ENCODE measurements around the gene AP3B2. TPM values are rescaled to one million over a fixed set of nuclear protein-coding genes. Genes with fewer than 3 reads are reported as not detected.

The AP3B2 gene, protein sequence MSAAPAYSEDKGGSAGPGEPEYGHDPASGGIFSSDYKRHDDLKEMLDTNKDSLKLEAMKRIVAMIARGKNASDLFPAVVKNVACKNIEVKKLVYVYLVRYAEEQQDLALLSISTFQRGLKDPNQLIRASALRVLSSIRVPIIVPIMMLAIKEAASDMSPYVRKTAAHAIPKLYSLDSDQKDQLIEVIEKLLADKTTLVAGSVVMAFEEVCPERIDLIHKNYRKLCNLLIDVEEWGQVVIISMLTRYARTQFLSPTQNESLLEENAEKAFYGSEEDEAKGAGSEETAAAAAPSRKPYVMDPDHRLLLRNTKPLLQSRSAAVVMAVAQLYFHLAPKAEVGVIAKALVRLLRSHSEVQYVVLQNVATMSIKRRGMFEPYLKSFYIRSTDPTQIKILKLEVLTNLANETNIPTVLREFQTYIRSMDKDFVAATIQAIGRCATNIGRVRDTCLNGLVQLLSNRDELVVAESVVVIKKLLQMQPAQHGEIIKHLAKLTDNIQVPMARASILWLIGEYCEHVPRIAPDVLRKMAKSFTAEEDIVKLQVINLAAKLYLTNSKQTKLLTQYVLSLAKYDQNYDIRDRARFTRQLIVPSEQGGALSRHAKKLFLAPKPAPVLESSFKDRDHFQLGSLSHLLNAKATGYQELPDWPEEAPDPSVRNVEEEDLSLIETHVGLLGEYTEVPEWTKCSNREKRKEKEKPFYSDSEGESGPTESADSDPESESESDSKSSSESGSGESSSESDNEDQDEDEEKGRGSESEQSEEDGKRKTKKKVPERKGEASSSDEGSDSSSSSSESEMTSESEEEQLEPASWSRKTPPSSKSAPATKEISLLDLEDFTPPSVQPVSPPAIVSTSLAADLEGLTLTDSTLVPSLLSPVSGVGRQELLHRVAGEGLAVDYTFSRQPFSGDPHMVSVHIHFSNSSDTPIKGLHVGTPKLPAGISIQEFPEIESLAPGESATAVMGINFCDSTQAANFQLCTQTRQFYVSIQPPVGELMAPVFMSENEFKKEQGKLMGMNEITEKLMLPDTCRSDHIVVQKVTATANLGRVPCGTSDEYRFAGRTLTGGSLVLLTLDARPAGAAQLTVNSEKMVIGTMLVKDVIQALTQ
- total RNA-seq (not detected in 2 replicates), polyA plus RNA-seq (not detected in 2 replicates), polyA minus RNA-seq (not detected in 2 replicates), Bru-seq, nascent RNA (percentile 5 among the genes with signal in this experiment), BruChase-seq, experiment 1, labeled RNA remaining after a 6-hour chase (percentile 13 among the genes with signal in this experiment), BruChase-seq, experiment 2, labeled RNA remaining after a 2-hour chase (percentile 6 among the genes with signal in this experiment)
- polyA plus RNA-seq (2011; cell fraction: cytosol; rRNA removed), result not detected in 2 replicates
- 0.30 TPM in 1 of 2 replicates, not detected in the other for polyA plus RNA-seq (2011; cell fraction: nucleus; rRNA removed)
- polyA plus RNA-seq (2012), result not detected in 2 replicates
- not detected for polyA minus RNA-seq (2011; cell fraction: cytosol; rRNA and poly(A)+ RNA removed)
- polyA minus RNA-seq (2011; cell fraction: nucleus; rRNA and poly(A)+ RNA removed), result not detected in 2 replicates
- long read RNA-seq, result 0 reads

DNA sequence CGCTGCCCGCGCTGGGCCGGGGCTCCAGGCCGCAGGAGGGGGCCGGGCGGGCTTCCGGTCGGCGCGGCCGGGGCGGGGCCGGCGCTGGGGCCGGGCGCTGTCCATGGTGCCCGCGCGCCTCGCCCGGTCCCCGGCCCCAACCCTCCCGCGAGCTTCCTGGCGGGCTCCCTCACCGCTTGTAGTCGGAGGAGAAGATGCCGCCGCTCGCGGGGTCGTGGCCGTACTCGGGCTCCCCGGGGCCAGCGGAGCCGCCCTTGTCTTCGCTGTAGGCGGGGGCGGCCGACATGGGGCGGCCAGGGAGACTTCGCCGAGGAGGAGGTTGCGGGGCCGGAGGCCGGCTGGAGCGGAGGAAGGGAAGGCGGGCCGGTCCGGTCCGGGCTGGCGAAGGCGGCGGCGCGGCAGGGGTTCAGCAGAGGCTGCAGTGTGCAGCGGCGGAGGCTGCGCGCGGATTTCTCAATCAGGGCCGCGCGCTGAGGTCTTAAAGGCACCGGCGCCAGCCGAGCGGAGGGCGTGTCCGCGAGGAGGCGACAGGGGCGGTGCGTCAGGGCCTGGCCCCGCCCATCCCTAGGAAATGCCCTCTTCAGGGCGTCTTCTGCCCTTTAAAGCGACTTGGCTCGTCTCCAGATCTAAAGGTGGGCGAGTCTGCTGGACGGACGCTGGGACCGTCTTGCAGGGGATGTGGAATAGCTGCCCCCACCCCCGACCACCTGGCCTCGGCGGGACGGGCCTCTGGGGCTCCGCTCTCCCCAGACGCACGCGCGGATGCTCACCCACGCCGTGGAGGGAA, at the start of gene AP3B2:
Gene AP3B2, minus strand, starts transcription at position 455 of the 787 bp plus-strand sequence. Its CDS starts 169 bp downstream, at position 286.
- Histone ChIP-seq H2AFZ (ENCODE audit: low read depth, low read length) (peak within 1 kb of the TSS; percentile 90), H3K79me2 (ENCODE audit: control insufficient read depth, insufficient read depth, low read length) (no peaks in the 10 kb centered on the region), H3K27me3 (ENCODE audit: control insufficient read depth in 2 of 2, insufficient read depth in 2 of 2, low read length in 2 of 2) (no peaks in the 10 kb centered on the region), H4K20me1 (replicated peaks; ENCODE audit: control insufficient read depth, extremely low read depth, insufficient read depth, low read length) (no peaks in the 10 kb centered on the region), H3K4me2 (ENCODE audit: insufficient read depth, low read length) (peak within 1 kb of the TSS; percentile 81), H3K4me1 (ENCODE audit: control insufficient read depth, extremely low read depth, insufficient read depth, low read length) (peaks cover 2% of the 10 kb centered on the region), H3K27ac (ENCODE audit: insufficient read depth, low read depth, low read length) (no peak within 1 kb of the TSS), H3K9me3 (replicated peaks; ENCODE audit: control insufficient read depth, insufficient read depth, low read length) (no peaks in the 10 kb centered on the region), H3K36me3 (ENCODE audit: control insufficient read depth in 2 of 2, extremely low read depth in 1 of 2, insufficient read depth in 2 of 2, low read length in 2 of 2) (no peaks in the 10 kb centered on the region), H3K4me3 (replicated peaks in 1 of 3; ENCODE audit: insufficient read depth in 1 of 3, low read depth in 1 of 3, low read length in 3 of 3) (peak within 1 kb of the TSS; percentile 42 to 50 (median 45)), H3K9ac (replicated peaks; ENCODE audit: extremely low read depth, insufficient read depth, low read length) (no peak within 1 kb of the TSS), H3K9me1 (replicated peaks; ENCODE audit: control insufficient read depth, extremely low read depth, insufficient read depth, low read length) (no peaks in the 10 kb centered on the region)
- ChIA-PET POLR2A (no interaction called here), CTCF (interaction anchor here (0.6 to 1.1 kb wide), 3 partner anchors 41 to 290 kb away, joined by 3 read pairs; no protein-coding TSS in a partner anchor)
- FAIRE-seq, result peak; percentile 58
- DNase-seq (ENCODE audit: low read depth, low spot score), result peak; percentile 41
- dilution Hi-C loops (cut with MboI; ENCODE audit: extremely low pct_ligation_motif_present, low sequenced_read_pairs) (no loop called here), intact Hi-C loops (cut with micrococcal nuclease) (loop anchor here (1.0 to 2.0 kb wide), 3 partner anchors 41 to 101 kb away; no protein-coding TSS in a partner anchor)
- TF ChIP-seq, protein P1, sequence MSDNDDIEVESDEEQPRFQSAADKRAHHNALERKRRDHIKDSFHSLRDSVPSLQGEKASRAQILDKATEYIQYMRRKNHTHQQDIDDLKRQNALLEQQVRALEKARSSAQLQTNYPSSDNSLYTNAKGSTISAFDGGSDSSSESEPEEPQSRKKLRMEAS (IDR thresholded peaks at IDR 0.05; ENCODE audit: insufficient read depth, insufficient read length), result no peak
- no peak for TF ChIP-seq POLR2AphosphoS5 (IDR thresholded peaks at IDR 0.05; ENCODE audit: insufficient read depth, low read depth, low read length)
- TF ChIP-seq, protein P2, sequence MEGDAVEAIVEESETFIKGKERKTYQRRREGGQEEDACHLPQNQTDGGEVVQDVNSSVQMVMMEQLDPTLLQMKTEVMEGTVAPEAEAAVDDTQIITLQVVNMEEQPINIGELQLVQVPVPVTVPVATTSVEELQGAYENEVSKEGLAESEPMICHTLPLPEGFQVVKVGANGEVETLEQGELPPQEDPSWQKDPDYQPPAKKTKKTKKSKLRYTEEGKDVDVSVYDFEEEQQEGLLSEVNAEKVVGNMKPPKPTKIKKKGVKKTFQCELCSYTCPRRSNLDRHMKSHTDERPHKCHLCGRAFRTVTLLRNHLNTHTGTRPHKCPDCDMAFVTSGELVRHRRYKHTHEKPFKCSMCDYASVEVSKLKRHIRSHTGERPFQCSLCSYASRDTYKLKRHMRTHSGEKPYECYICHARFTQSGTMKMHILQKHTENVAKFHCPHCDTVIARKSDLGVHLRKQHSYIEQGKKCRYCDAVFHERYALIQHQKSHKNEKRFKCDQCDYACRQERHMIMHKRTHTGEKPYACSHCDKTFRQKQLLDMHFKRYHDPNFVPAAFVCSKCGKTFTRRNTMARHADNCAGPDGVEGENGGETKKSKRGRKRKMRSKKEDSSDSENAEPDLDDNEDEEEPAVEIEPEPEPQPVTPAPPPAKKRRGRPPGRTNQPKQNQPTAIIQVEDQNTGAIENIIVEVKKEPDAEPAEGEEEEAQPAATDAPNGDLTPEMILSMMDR (IDR thresholded peaks at IDR 0.05; ENCODE audit: extremely low read depth in 1 of 2, insufficient read depth in 1 of 2, low read depth in 1 of 2, low read length in 2 of 2), result no peak
- TF ChIP-seq POLR2A (IDR thresholded peaks at IDR 0.05; ENCODE audit: low read depth, low read length), result no peak
- no peak for TF ChIP-seq JUN (IDR thresholded peaks at IDR 0.05; ENCODE audit: borderline replicate concordance, insufficient read depth, insufficient read length, low read depth)
- TF ChIP-seq GATA2 (IDR thresholded peaks at IDR 0.05; ENCODE audit: insufficient read depth, insufficient read length, low read depth, low read length), result no peak
- TF ChIP-seq MYC (IDR thresholded peaks at IDR 0.05; ENCODE audit: low read depth, low read length), result no peak
- no peak for TF ChIP-seq FOS (IDR thresholded peaks at IDR 0.05; ENCODE audit: borderline replicate concordance, insufficient read depth, low read length)
- TF ChIP-seq EZH2 (IDR thresholded peaks at IDR 0.05; ENCODE audit: borderline replicate concordance, low read depth, low read length, severe bottlenecking), result no peak
- BruUV-seq (replicated peaks), result no TSS peak
